AG09309 (cell line): ENCODE results near the gene RNF126.

Source experiments
- DNase-seq: peaks from one replicate; pipeline ENCODE4 v3.0.0-alpha.2; 2010; ENCODE audit warnings: low read depth
- H3K4me3 ChIP-seq: 2 replicates; pipeline ENCODE4 v1.5.1; 2011; ENCODE audit warnings: mild to moderate bottlenecking, low read depth, low read length, moderate library complexity; ENCODE audit not compliant: control insufficient read depth
- TF ChIP-seq, protein P1 (sequence below): IDR thresholded peaks from 2 replicates; pipeline ENCODE4 v1.5.1; 2011; ENCODE audit warnings: mild to moderate bottlenecking, low read depth, low read length, inconsistent platforms; ENCODE audit not compliant: insufficient read depth, control insufficient read depth; ENCODE audit errors: missing control alignments

Gene RNF126

GRCh38 chr19:662962-663681 is at the start of gene RNF126:
Gene RNF126, minus strand, starts transcription at chr19:663214. Its CDS starts 93 bp downstream, at chr19:663121.
- TF ChIP-seq, protein P1, sequence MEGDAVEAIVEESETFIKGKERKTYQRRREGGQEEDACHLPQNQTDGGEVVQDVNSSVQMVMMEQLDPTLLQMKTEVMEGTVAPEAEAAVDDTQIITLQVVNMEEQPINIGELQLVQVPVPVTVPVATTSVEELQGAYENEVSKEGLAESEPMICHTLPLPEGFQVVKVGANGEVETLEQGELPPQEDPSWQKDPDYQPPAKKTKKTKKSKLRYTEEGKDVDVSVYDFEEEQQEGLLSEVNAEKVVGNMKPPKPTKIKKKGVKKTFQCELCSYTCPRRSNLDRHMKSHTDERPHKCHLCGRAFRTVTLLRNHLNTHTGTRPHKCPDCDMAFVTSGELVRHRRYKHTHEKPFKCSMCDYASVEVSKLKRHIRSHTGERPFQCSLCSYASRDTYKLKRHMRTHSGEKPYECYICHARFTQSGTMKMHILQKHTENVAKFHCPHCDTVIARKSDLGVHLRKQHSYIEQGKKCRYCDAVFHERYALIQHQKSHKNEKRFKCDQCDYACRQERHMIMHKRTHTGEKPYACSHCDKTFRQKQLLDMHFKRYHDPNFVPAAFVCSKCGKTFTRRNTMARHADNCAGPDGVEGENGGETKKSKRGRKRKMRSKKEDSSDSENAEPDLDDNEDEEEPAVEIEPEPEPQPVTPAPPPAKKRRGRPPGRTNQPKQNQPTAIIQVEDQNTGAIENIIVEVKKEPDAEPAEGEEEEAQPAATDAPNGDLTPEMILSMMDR = no peak
- peak within 1 kb of the TSS; percentile 73 for H3K4me3 ChIP-seq
- DNase-seq = peak; percentile 51

- TF ChIP-seq, protein P1 = no peak
- H3K4me3 ChIP-seq = no peak overlapping the region
- DNase-seq = no peak
Measured at GRCh38 chr19:711254-711653, 48.2 kb upstream of the RNF126 start.

DNA sequence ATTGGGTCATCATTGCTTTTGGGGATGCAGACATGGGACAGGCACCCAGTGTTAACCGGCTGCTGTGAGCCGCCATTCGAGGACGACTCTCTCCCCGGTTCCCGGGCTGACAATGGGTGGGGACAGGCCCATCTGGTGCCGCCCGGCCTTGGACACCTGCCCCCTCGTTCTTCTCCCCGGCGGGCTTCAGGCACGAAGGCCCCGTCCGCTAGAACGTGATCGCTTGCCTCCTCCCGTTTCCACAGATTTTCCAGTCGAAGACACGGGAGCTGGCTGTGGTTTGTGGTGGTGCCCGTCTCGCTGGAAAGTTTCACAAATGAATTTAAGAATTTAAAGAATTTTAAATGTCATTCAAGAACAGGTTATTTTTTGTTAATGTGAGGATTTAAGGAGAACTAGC is 47.8 kb upstream of the RNF126 start:
- TF ChIP-seq, protein P1 = no peak
- H3K4me3 ChIP-seq = no peak overlapping the region
- no peak for DNase-seq

- TF ChIP-seq, protein P1 = no peak
- no peak for DNase-seq
- no peak overlapping the region for H3K4me3 ChIP-seq
Measured at GRCh38 chr19:709965-710571, 47.1 kb upstream of the RNF126 start.

GRCh38 chr19:709196-709964 is 46.4 kb upstream of the RNF126 start:
- H3K4me3 ChIP-seq = no peak overlapping the region
- TF ChIP-seq, protein P1 = no peak

DNA sequence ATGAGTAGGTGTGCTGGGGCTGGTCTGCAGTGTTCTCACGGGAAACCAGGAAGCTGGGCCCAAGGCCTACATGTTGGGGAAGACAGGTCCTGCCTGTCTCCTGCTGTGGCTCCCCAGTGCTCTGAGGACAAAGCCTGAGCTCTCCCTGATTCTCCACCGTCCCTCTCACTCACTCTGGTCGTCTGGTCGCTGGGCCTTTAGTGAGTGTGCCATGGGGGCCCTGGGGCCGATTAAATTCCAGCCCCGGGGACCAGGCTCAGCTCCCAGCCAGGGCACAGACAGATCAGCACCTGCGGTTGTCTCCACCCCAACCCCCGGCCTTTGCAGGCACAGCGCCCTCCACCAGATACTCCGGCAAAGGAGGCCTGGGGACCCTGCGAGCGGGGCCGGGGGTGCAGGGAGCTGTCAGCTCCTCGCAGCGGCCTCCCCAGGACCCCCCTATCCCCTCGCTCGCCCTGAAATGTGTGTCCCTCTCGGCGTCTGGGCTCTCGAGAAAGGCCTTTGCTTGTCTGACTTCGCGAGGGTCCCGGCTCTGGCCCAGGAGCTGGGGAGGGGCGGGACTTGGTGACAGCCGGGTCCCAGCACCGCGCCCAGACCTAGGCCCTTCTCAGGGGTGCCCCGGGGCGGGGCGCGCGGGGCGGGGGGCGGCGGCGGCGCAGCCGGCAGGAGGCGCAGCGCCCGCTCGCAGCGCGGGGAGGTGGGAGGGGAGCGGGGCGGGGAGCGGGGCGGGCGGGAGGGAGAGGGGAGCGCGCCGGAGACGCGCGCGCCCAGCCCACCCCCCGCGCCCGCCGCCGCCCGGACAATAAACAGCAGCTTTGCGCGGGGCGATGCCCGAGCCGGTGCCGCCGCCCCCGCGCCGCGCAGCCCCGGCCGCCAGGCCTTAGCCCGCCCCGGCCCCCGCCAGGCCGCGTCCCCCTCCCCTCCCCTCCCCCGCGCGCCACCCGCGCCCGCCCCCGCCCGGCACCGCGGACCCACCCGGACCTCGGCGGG is 45.4 kb upstream of the RNF126 start, which contains the start of gene PALM:
TSS of gene PALM (plus strand) at position 782 of the 990 bp plus-strand sequence. CDS start 212 bp downstream, outside the sequence.
- DNase-seq = no peak
- no peak within 1 kb of the TSS for H3K4me3 ChIP-seq
- TF ChIP-seq, protein P1 = no peak

More at GRCh38 chr19:709196-709964, 46.4 kb upstream of the RNF126 start:
- DNase-seq = no peak
